ENCODE results near the gene YPEL3. TPM values are rescaled to one million over a fixed set of nuclear protein-coding genes. Genes with fewer than 3 reads are reported as not detected.
"Not testable (repeated sequence)": the region's sequence is repeated elsewhere in the genome, so short reads cannot be mapped to it uniquely, and the experiment has no call there.

The YPEL3 gene
- total RNA-seq, 1 donor from 2014 or later: 36.9 TPM

DNA sequence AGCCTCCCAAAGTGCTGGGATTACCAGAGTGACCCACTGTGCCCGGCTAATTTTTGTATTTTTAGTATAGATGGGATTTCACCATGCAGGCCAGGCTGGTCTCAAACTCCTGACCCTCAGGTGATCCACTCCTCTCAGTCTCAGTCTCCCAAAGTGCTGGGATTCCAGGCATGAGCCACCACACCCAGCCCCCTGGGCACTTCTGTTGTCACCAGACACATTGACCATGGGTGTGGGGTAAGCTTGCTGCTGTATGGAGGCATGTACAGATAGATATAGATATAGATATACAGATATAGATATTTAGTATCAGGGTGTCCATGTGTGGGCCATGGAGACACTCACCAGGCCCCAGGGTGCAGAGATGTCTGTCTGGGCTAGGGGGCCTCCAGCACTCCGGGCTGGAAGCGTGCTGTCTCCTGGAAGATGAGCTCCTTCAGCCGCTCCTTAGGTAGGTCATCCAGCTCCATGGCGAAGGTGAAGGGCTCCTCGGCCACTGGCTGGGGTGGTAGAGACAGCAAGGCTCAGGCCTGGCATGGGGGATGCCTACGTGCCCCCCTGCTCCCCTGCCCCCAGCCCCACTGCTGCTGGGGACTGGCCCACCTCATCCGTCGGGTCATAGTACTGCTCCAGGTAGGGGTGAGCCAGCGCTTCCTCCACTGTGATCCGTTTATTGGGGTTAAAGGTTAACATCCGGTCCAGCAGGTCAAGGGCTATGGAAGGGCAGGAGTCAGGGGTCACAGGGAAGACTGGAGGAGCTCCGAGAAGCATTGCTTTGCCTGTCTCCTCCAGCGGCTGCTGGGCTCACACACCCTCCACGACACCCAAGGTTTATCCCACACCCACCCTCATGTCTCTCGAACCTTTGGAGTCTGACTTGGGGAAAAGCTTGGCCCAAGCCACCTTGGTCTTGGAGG lies 20.5 kb upstream of the YPEL3 start:
- no peaks in the 10 kb centered on the region for H3K27me3 Mint-ChIP-seq (ENCODE audit: low read depth)
- no peaks in the 10 kb centered on the region for H3K9me3 Mint-ChIP-seq
- no peak for DNase-seq (ENCODE audit: low spot score in 2 of 2, unreplicated experiment in 2 of 2)
- no peak overlapping the region for H3K4me3 Mint-ChIP-seq
- H3K36me3 Mint-ChIP-seq: peaks cover 23% of the 10 kb centered on the region
- TF ChIP-seq CTCF (IDR thresholded peaks at IDR 0.05; ENCODE audit: unreplicated experiment): no peak
- no peak overlapping the region for H3K27ac Mint-ChIP-seq
- H3K4me1 Mint-ChIP-seq: peaks cover 8% of the 10 kb centered on the region

DNA sequence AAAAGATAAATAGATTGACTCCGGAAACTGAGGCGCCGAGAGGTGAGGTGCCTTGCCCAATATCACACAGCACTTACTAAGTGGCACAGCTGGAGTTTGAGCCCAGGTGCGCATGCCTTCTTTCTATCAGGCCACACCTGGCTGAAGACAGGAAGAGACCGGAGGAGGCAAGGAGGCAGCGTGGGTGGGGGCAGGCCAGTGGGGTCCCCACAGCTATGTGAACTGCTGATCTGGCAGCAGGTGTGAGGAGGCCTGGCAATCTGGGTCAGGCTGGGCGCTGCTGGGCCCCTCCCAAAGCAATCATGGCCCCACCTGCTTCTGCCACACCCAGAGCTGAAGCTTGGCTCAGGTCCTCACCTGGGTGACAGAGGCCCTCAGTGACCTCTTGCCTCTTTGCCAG lies 19.2 kb upstream of the YPEL3 start:
- H3K27me3 Mint-ChIP-seq (ENCODE audit: low read depth): no peaks in the 10 kb centered on the region
- DNase-seq (ENCODE audit: low spot score in 2 of 2, unreplicated experiment in 2 of 2): no peak
- H3K9me3 Mint-ChIP-seq: no peaks in the 10 kb centered on the region
- peaks cover 32% of the 10 kb centered on the region for H3K36me3 Mint-ChIP-seq
- H3K4me3 Mint-ChIP-seq: no peak overlapping the region
- peaks cover 8% of the 10 kb centered on the region for H3K4me1 Mint-ChIP-seq
- H3K27ac Mint-ChIP-seq: no peak overlapping the region
- TF ChIP-seq CTCF (IDR thresholded peaks at IDR 0.05; ENCODE audit: unreplicated experiment): no peak

DNA sequence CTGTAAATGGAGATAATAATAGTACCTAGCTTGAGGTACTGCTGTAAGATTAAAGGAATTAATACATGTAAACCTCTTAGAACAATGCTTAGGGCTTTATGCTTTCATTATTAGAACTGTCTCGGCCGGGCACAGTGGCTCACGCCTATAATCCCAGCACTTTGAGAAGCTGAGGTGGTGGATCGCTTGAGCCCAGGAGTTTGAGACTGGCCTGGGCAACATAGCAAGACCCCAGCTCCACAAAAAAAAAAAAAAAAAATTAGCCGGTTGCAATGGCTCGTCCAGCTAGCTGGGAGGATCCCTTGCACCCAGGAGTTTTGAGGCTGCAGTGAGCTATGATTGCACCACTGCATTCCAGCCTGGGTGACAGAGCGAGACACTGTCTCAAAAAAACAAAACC lies 18.8 kb upstream of the YPEL3 start:
- not testable (repeated sequence) for H3K4me1 Mint-ChIP-seq; H3K27me3 Mint-ChIP-seq (ENCODE audit: low read depth); DNase-seq (ENCODE audit: low spot score in 2 of 2, unreplicated experiment in 2 of 2); H3K9me3 Mint-ChIP-seq; H3K4me3 Mint-ChIP-seq; H3K27ac Mint-ChIP-seq
- H3K36me3 Mint-ChIP-seq: peaks cover 32% of the 10 kb centered on the region

DNA sequence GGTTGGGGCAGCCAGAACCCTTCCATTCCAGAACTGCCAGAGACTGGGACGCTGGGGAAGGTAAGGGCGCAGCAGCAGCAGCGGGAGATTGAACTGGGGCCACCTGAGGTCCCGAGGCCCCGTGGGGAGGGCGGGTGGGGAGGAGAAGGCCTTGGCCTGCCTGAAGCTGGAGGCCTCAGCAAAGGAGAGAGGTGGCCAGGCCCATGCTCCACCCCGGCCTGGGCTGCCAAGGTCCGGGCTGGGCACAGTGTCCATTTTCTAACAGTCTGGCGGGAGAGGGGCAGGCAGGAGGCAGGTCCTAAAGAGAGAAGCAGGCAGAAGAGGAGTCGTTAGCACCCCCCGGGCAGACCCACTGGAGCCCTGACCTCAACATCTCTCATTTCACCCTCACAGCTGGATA lies 18.4 kb upstream of the YPEL3 start:
- Mint-ChIP-seq H3K36me3 (peaks cover 31% of the 10 kb centered on the region), H3K27me3 (ENCODE audit: low read depth) (no peaks in the 10 kb centered on the region), H3K4me3 (no peak overlapping the region), H3K27ac (no peak overlapping the region), H3K4me1 (peaks cover 6% of the 10 kb centered on the region), H3K9me3 (no peaks in the 10 kb centered on the region)
- no peak for DNase-seq (ENCODE audit: low spot score in 2 of 2, unreplicated experiment in 2 of 2)
- TF ChIP-seq CTCF (IDR thresholded peaks at IDR 0.05; ENCODE audit: unreplicated experiment): no peak

DNA sequence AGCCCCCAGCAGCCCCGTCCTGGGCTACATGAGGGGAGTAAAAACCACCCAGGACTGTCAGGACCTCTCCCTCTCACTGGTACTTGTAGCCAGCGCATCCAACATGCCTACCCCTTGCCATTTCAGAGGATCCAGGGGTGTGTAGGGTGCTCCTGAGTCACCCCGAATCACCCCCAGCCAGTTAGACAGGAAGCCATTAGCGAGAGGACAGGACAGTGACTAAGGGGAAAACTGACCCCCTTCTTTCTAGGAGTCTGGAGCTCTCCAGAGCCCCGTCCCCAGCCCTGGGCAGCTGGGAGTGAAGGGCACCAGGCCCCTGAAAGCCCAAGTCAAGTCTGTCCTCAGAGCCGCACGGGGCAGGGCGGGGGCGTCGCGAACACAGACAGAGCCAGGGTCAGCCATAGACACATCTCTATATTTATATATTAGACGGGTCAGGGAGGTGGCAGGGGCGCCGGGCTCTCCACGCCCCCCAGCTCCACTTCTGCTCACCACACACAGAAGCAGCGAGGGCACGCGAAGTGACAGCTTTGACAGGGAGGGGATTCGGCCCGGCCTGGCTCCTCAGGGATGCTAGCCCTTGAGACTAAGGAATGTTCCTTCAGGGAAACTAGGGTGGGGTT lies 17.8 kb upstream of the YPEL3 start:
- Mint-ChIP-seq H3K4me1 (peaks cover 2% of the 10 kb centered on the region), H3K27ac (no peak overlapping the region), H3K4me3 (no peak overlapping the region), H3K9me3 (no peaks in the 10 kb centered on the region), H3K36me3 (peaks cover 27% of the 10 kb centered on the region), H3K27me3 (ENCODE audit: low read depth) (no peaks in the 10 kb centered on the region)
- DNase-seq (ENCODE audit: low spot score in 2 of 2, unreplicated experiment in 2 of 2): no peak
- TF ChIP-seq CTCF (IDR thresholded peaks at IDR 0.05; ENCODE audit: unreplicated experiment): no peak

- H3K4me1 Mint-ChIP-seq: peaks cover 2% of the 10 kb centered on the region
- DNase-seq (ENCODE audit: low spot score in 2 of 2, unreplicated experiment in 2 of 2): no peak
- no peaks in the 10 kb centered on the region for H3K27me3 Mint-ChIP-seq (ENCODE audit: low read depth)
- no peaks in the 10 kb centered on the region for H3K9me3 Mint-ChIP-seq
- no peak for TF ChIP-seq CTCF (IDR thresholded peaks at IDR 0.05; ENCODE audit: unreplicated experiment)
- H3K27ac Mint-ChIP-seq: no peak within 1 kb of the TSS
- H3K36me3 Mint-ChIP-seq: peaks cover 25% of the 10 kb centered on the region
- no peak within 1 kb of the TSS for H3K4me3 Mint-ChIP-seq
Observed at GRCh38 chr16:30113031-30113710, 17.2 kb upstream of the YPEL3 start, which contains the start of gene GDPD3. GDPD3 (minus strand) TSS chr16:30113537; CDS start chr16:30113478, 59 bp downstream.

Data from mesothelial cell of epicardium (in vitro differentiated cells).